ENCODE results near the gene RBKS. TPM values are rescaled to one million over a fixed set of nuclear protein-coding genes. Genes with fewer than 3 reads are reported as not detected.

The RBKS gene
- total and polyA plus RNA-seq, 2 of the 13 experiments (the other 11 are each of a cell fraction or from before 2014, with no cell fraction given), result 7.7 to 8.3 TPM

- peak; percentile 31; the same call in 1 of the 2 replicates for TF ChIP-seq ZNF737 (CRISPR knock-in tag; IDR thresholded peaks at IDR 0.05; ENCODE audit: borderline replicate concordance)
- TF ChIP-seq ZNF430 (CRISPR knock-in tag; IDR thresholded peaks at IDR 0.05), result no peak
- TF ChIP-seq KLF11 (CRISPR knock-in tag; IDR thresholded peaks at IDR 0.05), result no peak
- TF ChIP-seq PRDM10 (CRISPR knock-in tag; IDR thresholded peaks at IDR 0.05; ENCODE audit: low read depth), result no peak
- TF ChIP-seq GTF3A (CRISPR knock-in tag; conservative IDR thresholded peaks at IDR 0.05), result 0 out of 2 replicates have a peak, but pooled peaks have one; percentile 59
- 0 out of 2 replicates have a peak, but pooled peaks have one; percentile 53 for TF ChIP-seq ZFP1 (CRISPR knock-in tag; IDR thresholded peaks at IDR 0.05)
- peak; percentile 65 for TF ChIP-seq PHF21A (CRISPR knock-in tag; IDR thresholded peaks at IDR 0.05)
- TF ChIP-seq LCORL (IDR thresholded peaks at IDR 0.05), result no peak
- peak; percentile 47; the same call in 1 of the 2 replicates for TF ChIP-seq LCORL (CRISPR knock-in tag; IDR thresholded peaks at IDR 0.05)
- TF ChIP-seq ZNF121 (CRISPR knock-in tag; IDR thresholded peaks at IDR 0.05), result no peak
- peak; percentile 20; the same call in 1 of the 2 replicates for TF ChIP-seq ZNF792 (CRISPR knock-in tag; IDR thresholded peaks at IDR 0.05)
- TF ChIP-seq MXD4 (CRISPR knock-in tag; IDR thresholded peaks at IDR 0.05), result peak; percentile 66; the same call in 1 of the 2 replicates
- peak; percentile 34; the same call in 1 of the 2 replicates for TF ChIP-seq RXRB (CRISPR knock-in tag; IDR thresholded peaks at IDR 0.05; ENCODE audit: borderline replicate concordance)
- 0 out of 2 replicates have a peak, but pooled peaks have one; percentile 23 for TF ChIP-seq PHF8 (CRISPR knock-in tag; IDR thresholded peaks at IDR 0.05)
- peak; percentile 75; the same call in 1 of the 2 replicates for TF ChIP-seq NCOR1 (IDR thresholded peaks at IDR 0.05; ENCODE audit: borderline replicate concordance, low read length)
- no peak for TF ChIP-seq MED1 (CRISPR knock-in tag; IDR thresholded peaks at IDR 0.05)
- TF ChIP-seq HOXA3 (CRISPR knock-in tag; IDR thresholded peaks at IDR 0.05), result peak; percentile 35; the same call in 1 of the 2 replicates
- TF ChIP-seq U2AF2 (IDR thresholded peaks at IDR 0.05; ENCODE audit: low read depth, low read length), result no peak
- TF ChIP-seq ZNF124 (CRISPR knock-in tag; IDR thresholded peaks at IDR 0.05), result peak; percentile 50; the same call in 1 of the 2 replicates
- no peak for TF ChIP-seq ZNF788 (CRISPR knock-in tag; IDR thresholded peaks at IDR 0.05; ENCODE audit: borderline replicate concordance)
- 0 out of 2 replicates have a peak, but pooled peaks have one; percentile 26 for TF ChIP-seq MEF2D (CRISPR knock-in tag; IDR thresholded peaks at IDR 0.05)
- peak; percentile 39 for TF ChIP-seq FOSL2 (CRISPR knock-in tag; IDR thresholded peaks at IDR 0.05)
- 0 out of 2 replicates have a peak, but pooled peaks have one; percentile 27 for TF ChIP-seq CEBPB (IDR thresholded peaks at IDR 0.05; ENCODE audit: borderline replicate concordance, low read depth, low read length)
- TF ChIP-seq GATA4 (IDR thresholded peaks at IDR 0.05; ENCODE audit: borderline replicate concordance, low read depth), result no peak
- TF ChIP-seq NR0B2 (CRISPR knock-in tag; IDR thresholded peaks at IDR 0.05), result no peak
- no peak for TF ChIP-seq SOX13 (IDR thresholded peaks at IDR 0.05)
- peak in 1 of 2 experiments; percentile 37; a peak in 1 of 4 replicates for TF ChIP-seq SOX13 (CRISPR knock-in tag; conservative IDR thresholded peaks at IDR 0.05 in 1 of 2, IDR thresholded peaks at IDR 0.05 in 1 of 2)
- peak; percentile 50; the same call in 1 of the 2 replicates for TF ChIP-seq MIER2 (CRISPR knock-in tag; IDR thresholded peaks at IDR 0.05)
- 0 out of 2 replicates have a peak, but pooled peaks have one; percentile 31 for TF ChIP-seq CREM (IDR thresholded peaks at IDR 0.05)
- TF ChIP-seq CREM (CRISPR knock-in tag; IDR thresholded peaks at IDR 0.05), result no peak
Measured at GRCh38 chr2:27795093-27795834, 94.9 kb downstream of the RBKS start (continued).

Measured in HepG2 (cell line).